ENCODE measurements around the gene COQ10A. TPM values are rescaled to one million over a fixed set of nuclear protein-coding genes. Genes with fewer than 3 reads are reported as not detected.
"Not testable (repeated sequence)": the region's sequence is repeated elsewhere in the genome, so short reads cannot be mapped to it uniquely, and the experiment has no call there.

Gene COQ10A
- total and polyA plus RNA-seq, 4 donors: 5.8 to 18.1 (median 12.4) TPM

DNA sequence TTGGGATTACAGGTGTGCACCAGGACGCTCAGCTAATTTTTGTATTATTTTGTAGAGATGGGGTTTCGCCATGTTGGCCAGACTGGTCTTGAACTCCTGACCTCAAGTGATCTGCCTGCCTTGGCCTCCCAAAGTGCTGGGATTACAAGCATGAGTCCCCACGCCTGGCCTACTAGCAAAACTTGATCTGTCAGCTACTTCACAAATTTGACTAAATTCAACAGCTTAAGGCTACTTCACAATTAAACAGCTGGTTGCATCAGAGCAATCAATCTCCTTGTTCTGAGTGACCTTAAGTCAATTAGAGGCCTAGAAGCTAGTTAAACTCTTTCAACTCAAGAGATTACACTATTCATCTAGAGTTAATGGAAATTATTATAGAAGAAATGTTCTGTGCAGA lies 12.2 kb downstream of the COQ10A start:
- no peak overlapping the region for H3K27ac ChIP-seq (ENCODE audit: low read depth in 1 of 2, low read length in 1 of 2)
- no peak overlapping the region for H3K4me3 ChIP-seq
- ATAC-seq (ENCODE audit: insufficient read depth, low FRiP score) (no peak), DNase-seq (no peak)
- H3K36me3 ChIP-seq (ENCODE audit: control insufficient read depth in 4 of 4, insufficient read depth in 4 of 4, low read length in 4 of 4): peaks cover 41 to 47% (median 45%) of the 10 kb centered on the region in 4 donors
- no peaks in the 10 kb centered on the region for H3K27me3 ChIP-seq (ENCODE audit: control insufficient read depth in 3 of 3, insufficient read depth in 3 of 3, low read length in 2 of 3)
- H3K9me3 ChIP-seq (ENCODE audit: control insufficient read depth in 4 of 4, insufficient read depth in 3 of 4, low read length in 3 of 4): no peaks in the 10 kb centered on the region
- 87 to 92% methylated on average over 3 of the region's 3 CpGs for WGBS, 2 donors
- no peak overlapping the region for H3K9ac ChIP-seq (ENCODE audit: insufficient read depth in 1 of 2, low read length in 2 of 2)
- H3K4me1 ChIP-seq (ENCODE audit: control insufficient read depth in 5 of 5, insufficient read depth in 5 of 5, low read length in 5 of 5): no peaks in the 10 kb centered on the region
- TF ChIP-seq CTCF (IDR thresholded peaks at IDR 0.05; ENCODE audit: control extremely low read depth, extremely low read depth): no peak

GRCh38 chr12:56280849-56281248 lies 14.1 kb downstream of the COQ10A start:
- H3K9ac ChIP-seq (ENCODE audit: insufficient read depth in 1 of 2, low read length in 2 of 2): no peak overlapping the region
- no peaks in the 10 kb centered on the region for H3K4me1 ChIP-seq (ENCODE audit: control insufficient read depth in 5 of 5, insufficient read depth in 5 of 5, low read length in 5 of 5)
- H3K9me3 ChIP-seq (ENCODE audit: control insufficient read depth in 4 of 4, insufficient read depth in 3 of 4, low read length in 3 of 4): no peaks in the 10 kb centered on the region
- ATAC-seq (ENCODE audit: insufficient read depth, low FRiP score) (no peak), DNase-seq (no peak)
- no peak for TF ChIP-seq CTCF (IDR thresholded peaks at IDR 0.05; ENCODE audit: control extremely low read depth, extremely low read depth)
- H3K27me3 ChIP-seq (ENCODE audit: control insufficient read depth in 3 of 3, insufficient read depth in 3 of 3, low read length in 2 of 3): no peaks in the 10 kb centered on the region
- H3K4me3 ChIP-seq: no peak overlapping the region
- H3K27ac ChIP-seq (ENCODE audit: low read depth in 1 of 2, low read length in 1 of 2): no peak overlapping the region
- H3K36me3 ChIP-seq (ENCODE audit: control insufficient read depth in 4 of 4, insufficient read depth in 4 of 4, low read length in 4 of 4): peaks cover 34 to 37% (median 34%) of the 10 kb centered on the region in 4 donors

GRCh38 chr12:56282030-56282429 lies 15.3 kb downstream of the COQ10A start:
- H3K27me3 ChIP-seq (ENCODE audit: control insufficient read depth in 3 of 3, insufficient read depth in 3 of 3, low read length in 2 of 3): no peaks in the 10 kb centered on the region
- DNase-seq (no peak), ATAC-seq (ENCODE audit: insufficient read depth, low FRiP score) (no peak)
- WGBS, 2 donors: 92 to 97% methylated on average over 6 of the region's 6 CpGs
- H3K9ac ChIP-seq (ENCODE audit: insufficient read depth in 1 of 2, low read length in 2 of 2): no peak overlapping the region
- no peak overlapping the region for H3K4me3 ChIP-seq
- peaks cover 0 to 4% (median 0%) of the 10 kb centered on the region in 5 donors for H3K4me1 ChIP-seq (ENCODE audit: control insufficient read depth in 5 of 5, insufficient read depth in 5 of 5, low read length in 5 of 5)
- no peak for TF ChIP-seq CTCF (IDR thresholded peaks at IDR 0.05; ENCODE audit: control extremely low read depth, extremely low read depth)
- H3K36me3 ChIP-seq (ENCODE audit: control insufficient read depth in 4 of 4, insufficient read depth in 4 of 4, low read length in 4 of 4): peaks cover 30 to 36% (median 31%) of the 10 kb centered on the region in 4 donors
- H3K9me3 ChIP-seq (ENCODE audit: control insufficient read depth in 4 of 4, insufficient read depth in 3 of 4, low read length in 3 of 4): no peaks in the 10 kb centered on the region
- no peak overlapping the region for H3K27ac ChIP-seq (ENCODE audit: low read depth in 1 of 2, low read length in 1 of 2)

DNA sequence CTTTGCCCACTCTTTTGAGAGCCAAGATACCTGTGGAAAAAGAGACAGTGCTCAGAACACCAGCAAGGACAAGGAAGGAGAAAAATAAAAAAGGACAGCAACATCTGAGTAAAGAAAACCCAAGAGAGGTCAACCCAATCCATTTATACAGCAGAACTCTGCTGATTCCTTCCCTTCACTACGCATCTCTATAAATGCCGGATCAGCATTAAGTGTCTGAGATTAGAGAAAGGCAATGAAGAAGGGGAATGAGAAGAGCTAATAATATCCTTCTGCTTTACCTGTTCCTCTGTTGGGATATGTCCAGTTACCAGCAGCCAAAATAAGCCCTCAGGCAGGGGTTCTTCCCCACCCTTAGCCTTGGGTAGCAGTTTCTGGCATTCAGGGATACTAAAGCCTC lies 15.8 kb downstream of the COQ10A start:
- Histone ChIP-seq H3K27ac (ENCODE audit: low read depth in 1 of 2, low read length in 1 of 2) (no peak overlapping the region), H3K36me3 (ENCODE audit: control insufficient read depth in 4 of 4, insufficient read depth in 4 of 4, low read length in 4 of 4) (peaks cover 30 to 36% (median 31%) of the 10 kb centered on the region in 4 donors), H3K27me3 (ENCODE audit: control insufficient read depth in 3 of 3, insufficient read depth in 3 of 3, low read length in 2 of 3) (no peaks in the 10 kb centered on the region), H3K4me3 (no peak overlapping the region), H3K9ac (ENCODE audit: insufficient read depth in 1 of 2, low read length in 2 of 2) (no peak overlapping the region), H3K4me1 (ENCODE audit: control insufficient read depth in 5 of 5, insufficient read depth in 5 of 5, low read length in 5 of 5) (peaks cover 0 to 4% (median 0%) of the 10 kb centered on the region in 5 donors), H3K9me3 (ENCODE audit: control insufficient read depth in 4 of 4, insufficient read depth in 3 of 4, low read length in 3 of 4) (no peaks in the 10 kb centered on the region)
- 93 to 98% methylated on average over 2 of the region's 2 CpGs for WGBS, 2 donors
- DNase-seq (no peak), ATAC-seq (ENCODE audit: insufficient read depth, low FRiP score) (no peak)
- no peak for TF ChIP-seq CTCF (IDR thresholded peaks at IDR 0.05; ENCODE audit: control extremely low read depth, extremely low read depth)

- H3K27me3 ChIP-seq (ENCODE audit: control insufficient read depth in 3 of 3, insufficient read depth in 3 of 3, low read length in 2 of 3); H3K9me3 ChIP-seq (ENCODE audit: control insufficient read depth in 4 of 4, insufficient read depth in 3 of 4, low read length in 3 of 4); DNase-seq; H3K4me3 ChIP-seq; ATAC-seq (ENCODE audit: insufficient read depth, low FRiP score); H3K27ac ChIP-seq (ENCODE audit: low read depth in 1 of 2, low read length in 1 of 2); H3K4me1 ChIP-seq (ENCODE audit: control insufficient read depth in 5 of 5, insufficient read depth in 5 of 5, low read length in 5 of 5); H3K9ac ChIP-seq (ENCODE audit: insufficient read depth in 1 of 2, low read length in 2 of 2): not testable (repeated sequence)
- WGBS, 2 donors: 92 to 94% methylated on average over 5 of the region's 5 CpGs
- H3K36me3 ChIP-seq (ENCODE audit: control insufficient read depth in 4 of 4, insufficient read depth in 4 of 4, low read length in 4 of 4): peaks cover 26 to 35% (median 28%) of the 10 kb centered on the region in 4 donors
Observed at GRCh38 chr12:56284263-56284662, 17.5 kb downstream of the COQ10A start.
